ENCODE data around the gene KCNJ8.
"Not testable (repeated sequence)": the region's sequence is repeated elsewhere in the genome, so short reads cannot be mapped to it uniquely, and the experiment has no call there.

Gene KCNJ8

DNA sequence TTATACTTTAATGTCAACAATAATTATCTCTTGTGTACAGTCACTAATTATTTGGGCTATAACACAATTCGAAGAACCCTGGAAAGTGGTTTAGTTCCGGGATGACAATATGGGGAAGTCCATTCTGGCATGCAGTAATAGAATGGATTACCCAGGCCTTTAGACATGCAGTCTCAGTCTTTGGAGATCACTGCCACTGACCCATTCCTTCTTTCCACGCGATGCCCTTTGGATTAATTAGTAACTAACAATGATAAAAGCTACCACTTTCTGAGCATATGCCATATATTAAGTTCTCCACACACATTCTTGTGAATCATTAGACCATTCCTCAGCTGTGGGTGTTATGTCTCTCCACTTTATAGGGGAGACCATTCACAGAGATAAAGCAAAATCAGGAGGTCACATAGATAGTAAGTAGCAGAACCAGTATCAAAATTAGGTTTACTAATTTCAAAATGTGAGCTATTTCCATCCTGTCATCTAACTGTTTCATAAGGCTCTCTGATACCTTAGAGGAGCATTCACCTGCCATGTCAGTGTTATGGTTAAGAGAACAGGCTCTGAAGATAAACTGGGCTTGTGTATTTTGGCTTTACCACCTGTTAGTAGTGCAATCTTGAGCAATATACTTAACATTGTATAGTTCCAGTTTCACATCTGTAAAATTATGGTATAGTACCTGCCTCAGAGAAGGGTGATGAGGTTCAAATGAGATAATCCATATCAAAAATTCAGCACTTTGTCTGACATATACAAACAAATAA, 27.2 kb upstream of the KCNJ8 start:
- no peak for DNase-seq (ENCODE audit: low read depth)
- no peak overlapping the region for H3K4me3 ChIP-seq (ENCODE audit: low read depth, low read length)
- TF ChIP-seq, protein P1, sequence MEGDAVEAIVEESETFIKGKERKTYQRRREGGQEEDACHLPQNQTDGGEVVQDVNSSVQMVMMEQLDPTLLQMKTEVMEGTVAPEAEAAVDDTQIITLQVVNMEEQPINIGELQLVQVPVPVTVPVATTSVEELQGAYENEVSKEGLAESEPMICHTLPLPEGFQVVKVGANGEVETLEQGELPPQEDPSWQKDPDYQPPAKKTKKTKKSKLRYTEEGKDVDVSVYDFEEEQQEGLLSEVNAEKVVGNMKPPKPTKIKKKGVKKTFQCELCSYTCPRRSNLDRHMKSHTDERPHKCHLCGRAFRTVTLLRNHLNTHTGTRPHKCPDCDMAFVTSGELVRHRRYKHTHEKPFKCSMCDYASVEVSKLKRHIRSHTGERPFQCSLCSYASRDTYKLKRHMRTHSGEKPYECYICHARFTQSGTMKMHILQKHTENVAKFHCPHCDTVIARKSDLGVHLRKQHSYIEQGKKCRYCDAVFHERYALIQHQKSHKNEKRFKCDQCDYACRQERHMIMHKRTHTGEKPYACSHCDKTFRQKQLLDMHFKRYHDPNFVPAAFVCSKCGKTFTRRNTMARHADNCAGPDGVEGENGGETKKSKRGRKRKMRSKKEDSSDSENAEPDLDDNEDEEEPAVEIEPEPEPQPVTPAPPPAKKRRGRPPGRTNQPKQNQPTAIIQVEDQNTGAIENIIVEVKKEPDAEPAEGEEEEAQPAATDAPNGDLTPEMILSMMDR (IDR thresholded peaks at IDR 0.05; ENCODE audit: low read depth, low read length, missing control alignments): no peak

DNA sequence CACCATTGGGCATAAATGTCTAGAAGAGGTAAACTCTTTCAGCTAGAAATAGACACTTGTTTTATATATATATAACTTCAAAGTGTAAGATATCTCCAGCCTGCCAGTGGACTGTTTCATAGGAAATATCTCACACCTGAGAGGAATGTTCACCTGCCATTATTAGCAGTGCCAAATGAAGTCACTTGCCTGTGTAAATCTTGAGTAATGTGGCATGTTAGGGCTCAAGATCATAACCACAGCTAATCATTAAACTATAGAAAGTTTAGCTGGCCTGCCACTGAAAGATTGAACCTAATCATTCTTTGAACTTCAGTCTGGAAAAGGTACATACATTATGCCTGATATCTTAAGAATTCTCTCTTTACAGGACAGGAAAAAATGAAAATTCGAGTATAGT, 25.5 kb upstream of the KCNJ8 start:
- TF ChIP-seq, protein P1 (IDR thresholded peaks at IDR 0.05; ENCODE audit: low read depth, low read length, missing control alignments): no peak
- H3K4me3 ChIP-seq (ENCODE audit: low read depth, low read length): no peak overlapping the region
- no peak for DNase-seq (ENCODE audit: low read depth)

DNA sequence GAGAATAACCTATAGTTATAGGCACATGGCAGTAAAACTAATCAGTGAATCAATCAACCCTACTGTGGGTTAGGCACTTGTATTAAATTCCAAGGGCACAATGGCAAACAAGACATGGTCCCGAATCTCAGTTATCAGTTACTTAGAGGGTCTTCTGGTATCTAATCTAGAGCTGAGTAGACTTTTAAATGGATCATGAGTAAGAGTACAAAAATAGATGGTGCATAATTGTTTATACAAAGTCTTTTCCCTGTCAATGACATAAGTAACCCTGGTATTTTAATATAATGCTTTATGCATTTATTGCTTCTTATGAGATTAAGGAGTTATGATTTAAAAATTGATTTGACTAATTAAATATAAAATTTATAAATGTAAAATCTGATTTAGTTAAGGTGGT, 23.0 kb upstream of the KCNJ8 start:
- DNase-seq (ENCODE audit: low read depth): no peak
- TF ChIP-seq, protein P1 (IDR thresholded peaks at IDR 0.05; ENCODE audit: low read depth, low read length, missing control alignments): no peak
- H3K4me3 ChIP-seq (ENCODE audit: low read depth, low read length): no peak overlapping the region

DNA sequence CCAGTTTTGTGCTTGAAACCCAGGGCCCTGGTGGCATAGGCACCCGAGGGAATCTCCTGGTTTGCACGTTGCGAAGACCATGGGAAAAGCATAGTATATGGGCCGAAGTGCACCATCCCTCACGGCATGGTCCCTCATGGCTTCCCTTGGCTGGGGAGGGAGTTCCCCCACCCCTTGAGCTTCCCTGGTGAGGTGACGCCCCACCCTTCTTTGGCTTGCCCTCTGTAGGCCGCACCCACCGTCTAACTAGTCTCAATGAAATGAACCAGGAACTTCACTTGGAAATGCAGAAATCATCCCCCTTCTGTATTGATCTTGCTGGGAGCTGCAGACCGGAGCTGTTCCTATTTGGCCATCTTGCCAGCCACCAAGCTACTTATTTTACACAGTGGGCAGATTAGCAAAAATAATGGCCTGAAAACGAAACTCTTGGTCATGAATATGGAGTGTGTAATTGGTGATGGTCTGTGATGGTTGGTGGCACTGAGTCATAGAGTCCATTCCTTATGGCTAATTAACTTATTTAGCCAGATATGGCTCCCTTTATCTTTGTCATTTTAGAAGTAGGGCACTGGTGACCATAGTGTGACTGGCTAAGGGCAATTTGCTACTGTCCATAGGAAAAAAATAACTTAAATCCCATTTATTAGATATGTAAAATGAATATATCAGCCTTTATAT, 21.3 kb upstream of the KCNJ8 start:
- TF ChIP-seq, protein P1 (IDR thresholded peaks at IDR 0.05; ENCODE audit: low read depth, low read length, missing control alignments): no peak
- no peak for DNase-seq (ENCODE audit: low read depth)

DNA sequence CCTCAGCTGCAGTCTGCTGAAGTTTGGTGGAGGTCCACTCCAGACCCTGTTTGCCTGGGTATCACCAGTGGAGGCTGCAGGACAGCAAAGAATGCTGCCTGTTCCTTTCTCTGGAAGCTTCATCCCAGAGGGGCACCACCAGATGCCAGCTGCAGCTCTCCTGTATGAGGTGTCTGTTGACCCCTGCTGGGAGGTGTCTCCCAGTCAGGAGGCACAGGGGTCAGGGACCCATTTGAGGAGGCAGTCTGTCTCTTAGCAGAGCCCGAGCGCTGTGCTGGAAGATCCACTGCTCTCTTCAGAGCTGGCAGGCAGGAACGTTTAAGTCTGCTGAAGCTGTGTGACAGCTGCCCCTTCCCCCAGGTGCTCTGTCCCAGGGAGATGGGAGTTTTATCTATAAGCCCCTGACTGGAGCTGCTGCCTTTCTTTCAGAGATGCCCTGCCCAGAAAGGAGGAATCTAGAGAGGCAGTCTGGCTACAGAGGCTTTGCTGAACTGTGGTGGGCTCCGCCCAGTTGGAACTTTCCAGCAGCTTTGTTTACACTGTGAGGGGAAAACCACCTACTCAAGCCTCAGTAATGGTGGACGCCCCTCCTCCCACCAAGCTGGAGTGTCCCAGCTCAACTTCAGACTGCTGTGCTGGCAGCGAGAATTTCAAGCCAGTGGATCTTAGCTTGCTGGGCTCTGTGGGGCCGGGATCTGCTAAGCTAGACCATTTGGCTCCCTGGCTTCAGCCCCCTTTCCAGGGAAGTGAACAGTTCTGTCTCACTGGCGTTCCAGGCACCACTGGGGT, 20.5 kb upstream of the KCNJ8 start:
- H3K4me3 ChIP-seq (ENCODE audit: low read depth, low read length); DNase-seq (ENCODE audit: low read depth): not testable (repeated sequence)

More for the DNA sequence above, 21.3 kb upstream of the KCNJ8 start:
- no peak overlapping the region for H3K4me3 ChIP-seq (ENCODE audit: low read depth, low read length)

DNA sequence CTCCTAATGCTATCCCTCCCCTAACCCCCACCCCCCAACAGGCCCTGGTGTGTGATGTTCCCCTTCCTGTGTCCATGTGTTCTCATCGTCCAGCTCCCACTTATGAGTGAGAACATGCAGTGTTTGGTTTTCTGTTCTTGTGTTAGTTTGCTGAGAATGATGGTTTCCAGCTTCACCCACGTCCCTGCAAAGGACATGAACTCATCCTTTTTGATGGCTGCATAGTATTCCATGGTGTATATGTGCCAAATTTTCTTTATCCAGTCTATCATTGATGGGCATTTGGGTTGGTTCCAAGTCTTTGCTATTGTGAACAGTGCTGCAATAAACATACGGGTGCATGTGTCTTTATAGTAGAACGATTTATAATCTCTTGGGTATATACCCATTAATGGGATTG, 15.2 kb upstream of the KCNJ8 start:
- DNase-seq (ENCODE audit: low read depth); H3K4me3 ChIP-seq (ENCODE audit: low read depth, low read length): not testable (repeated sequence)

DNA sequence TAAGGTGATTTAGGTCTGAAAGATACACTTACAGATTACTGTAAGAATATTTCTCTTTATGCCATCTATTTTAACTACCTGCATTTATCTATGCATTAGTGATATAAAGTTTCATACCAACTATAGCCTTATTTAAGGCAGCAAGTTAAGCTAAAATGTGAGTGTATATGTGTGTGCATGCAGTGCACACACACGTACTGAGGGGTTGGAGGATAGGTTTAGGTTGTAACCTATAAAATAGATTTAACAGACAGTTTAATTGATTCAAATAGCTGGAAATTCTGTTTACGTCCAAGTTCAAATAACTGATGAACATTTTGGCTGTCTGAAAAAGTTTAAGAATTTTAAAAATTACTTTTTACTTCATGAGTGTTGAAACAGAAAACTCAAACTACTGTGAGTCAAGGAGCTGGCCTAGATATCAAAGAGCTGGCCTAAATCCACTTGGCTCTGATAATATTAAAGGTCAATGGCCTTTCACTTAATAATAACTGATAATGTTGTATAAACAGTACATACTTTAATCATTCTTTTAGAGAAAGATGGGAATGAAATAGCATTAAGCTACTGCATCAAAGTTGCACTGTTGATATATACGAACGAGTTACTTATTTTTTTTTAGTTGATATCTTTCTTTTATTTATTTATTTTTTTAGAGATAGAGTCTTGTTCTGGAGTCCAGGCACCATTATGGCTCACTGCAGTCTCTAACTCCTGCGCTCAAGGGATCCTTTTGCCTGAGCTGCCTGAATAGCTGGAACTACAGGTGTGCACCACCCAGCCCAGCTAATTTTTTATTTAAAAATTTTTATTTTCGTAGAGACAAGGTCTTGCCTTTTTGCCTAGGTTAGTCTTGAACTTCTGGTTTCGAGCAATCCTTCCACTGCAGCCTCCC, 13.8 kb upstream of the KCNJ8 start:
- no peak for DNase-seq (ENCODE audit: low read depth)
- H3K4me3 ChIP-seq (ENCODE audit: low read depth, low read length): no peak overlapping the region
- TF ChIP-seq, protein P1 (IDR thresholded peaks at IDR 0.05; ENCODE audit: low read depth, low read length, missing control alignments): no peak
